MG63 (cell line): ENCODE data around the gene CHCHD3. TPM values are rescaled to one million over a fixed set of nuclear protein-coding genes. Genes with fewer than 3 reads are reported as not detected.

Experiments used
- DNase-seq: peaks from one replicate; pipeline ENCODE4 v3.0.0-alpha.2; 2020
- H3K27me3 ChIP-seq: fragments of 250-450 bp; sonication (Bioruptor Pico); 2 replicates; pipeline ENCODE4 v1.5.1; 2020; ENCODE audit warnings: mild to moderate bottlenecking, moderate library complexity
- H3K36me3 ChIP-seq: fragments of 250-450 bp; sonication (Bioruptor Pico); 2 replicates; pipeline ENCODE4 v1.5.1; 2020; ENCODE audit warnings: mild to moderate bottlenecking, moderate library complexity
- H3K4me3 ChIP-seq: fragments of 250-450 bp; sonication (Bioruptor Pico); 2 replicates; pipeline ENCODE4 v1.5.1; 2020; ENCODE audit warnings: mild to moderate bottlenecking, moderate library complexity
- H3K9me3 ChIP-seq: fragments of 250-450 bp; sonication (Bioruptor Pico); 2 replicates; pipeline ENCODE4 v1.5.1; 2020; ENCODE audit warnings: mild to moderate bottlenecking, moderate library complexity
- total RNA-seq: library from RNA; depleted of rRNA; stranded (reverse); fragments of >200 nt; shearing (Covaris generic); gene quantifications from 2 replicates; pipeline ENCODE4 v1.2.3, GENCODE V29; 2014; ENCODE audit warnings: low replicate concordance

Gene CHCHD3
- total RNA-seq, 1 experiment from 2014 or later: 94.7 TPM

DNA sequence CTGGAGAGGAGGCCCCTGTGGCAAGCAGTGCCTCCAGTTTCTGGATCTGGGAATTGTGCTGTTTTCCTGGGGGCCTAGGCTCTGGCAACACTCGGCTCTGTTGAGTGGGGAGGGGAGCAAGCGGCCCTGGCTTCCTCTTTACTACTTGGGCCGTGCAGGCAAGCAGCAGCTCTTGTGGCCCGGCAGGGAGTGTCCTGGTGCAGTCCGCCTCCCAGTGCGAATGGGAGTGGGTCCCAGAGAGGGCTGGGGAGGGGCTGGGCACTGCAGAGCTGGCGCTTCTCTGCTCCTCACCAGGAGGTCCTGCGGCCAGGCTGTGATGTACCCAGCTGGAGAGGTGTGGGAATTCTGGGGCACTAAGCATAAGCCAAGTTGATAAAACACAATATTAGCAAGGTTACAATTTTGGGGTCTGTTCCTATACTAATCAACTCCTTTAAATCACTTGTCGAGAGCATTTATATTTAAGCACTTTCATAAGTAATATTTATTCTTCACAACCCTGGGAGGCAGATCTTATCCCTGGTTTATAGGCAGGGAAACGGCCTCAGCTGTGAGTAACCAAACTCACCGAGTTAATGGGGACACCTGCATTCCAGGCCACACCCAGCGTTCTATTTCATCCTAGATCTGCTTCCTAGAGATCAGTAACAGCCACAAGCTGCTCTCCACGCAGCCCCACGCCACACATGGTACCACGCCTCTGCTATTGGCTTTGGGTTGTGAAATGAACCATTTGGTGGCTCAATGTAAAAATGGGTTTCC is 322.2 kb downstream of the CHCHD3 start:
- H3K36me3 ChIP-seq: no peaks in the 10 kb centered on the region
- H3K27me3 ChIP-seq: no peaks in the 10 kb centered on the region
- no peak overlapping the region for H3K4me3 ChIP-seq
- no peak for DNase-seq
- no peaks in the 10 kb centered on the region for H3K9me3 ChIP-seq

DNA sequence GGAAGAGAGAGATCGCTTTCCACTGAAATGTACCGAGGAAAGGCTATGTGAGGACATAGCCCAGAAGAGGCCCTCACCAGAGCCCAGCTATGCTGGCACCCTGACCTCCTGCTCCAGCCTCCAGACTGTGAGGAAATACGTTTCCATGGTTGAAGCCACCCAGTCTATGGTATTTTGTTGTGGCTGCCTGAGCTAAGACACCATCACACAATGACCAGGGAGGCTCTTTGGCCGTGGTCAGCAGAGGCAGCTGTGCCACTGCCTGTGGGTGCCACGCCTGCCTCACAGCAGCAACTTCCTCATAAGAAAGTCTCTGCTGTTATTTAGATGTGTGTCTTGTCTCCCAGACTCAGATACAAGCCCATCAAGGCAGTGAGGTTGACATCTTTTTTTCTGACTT is 322.9 kb downstream of the CHCHD3 start:
- Histone ChIP-seq H3K4me3 (no peak overlapping the region), H3K27me3 (no peaks in the 10 kb centered on the region), H3K9me3 (no peaks in the 10 kb centered on the region), H3K36me3 (no peaks in the 10 kb centered on the region)
- no peak for DNase-seq

DNA sequence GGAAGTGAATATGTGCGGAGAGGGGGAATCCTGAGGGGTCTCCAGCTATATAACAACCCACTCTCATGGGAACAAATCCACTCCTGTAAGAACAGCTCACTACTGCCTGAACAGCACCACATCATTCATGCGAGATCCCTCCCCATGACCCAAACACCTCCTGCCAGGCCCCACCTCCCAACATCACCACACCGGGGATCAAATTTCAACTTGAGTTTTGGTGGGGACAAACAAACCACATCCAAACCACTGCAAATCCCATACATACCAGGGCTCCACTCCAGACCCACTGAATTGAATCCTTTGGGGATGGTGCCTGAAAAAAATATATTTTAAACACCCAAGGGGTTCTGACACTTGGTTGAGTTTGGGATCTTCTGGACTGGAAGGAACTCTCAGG is 324.1 kb downstream of the CHCHD3 start:
- no peaks in the 10 kb centered on the region for H3K36me3 ChIP-seq
- H3K27me3 ChIP-seq: no peaks in the 10 kb centered on the region
- no peaks in the 10 kb centered on the region for H3K9me3 ChIP-seq
- H3K4me3 ChIP-seq: no peak overlapping the region
- no peak for DNase-seq

DNA sequence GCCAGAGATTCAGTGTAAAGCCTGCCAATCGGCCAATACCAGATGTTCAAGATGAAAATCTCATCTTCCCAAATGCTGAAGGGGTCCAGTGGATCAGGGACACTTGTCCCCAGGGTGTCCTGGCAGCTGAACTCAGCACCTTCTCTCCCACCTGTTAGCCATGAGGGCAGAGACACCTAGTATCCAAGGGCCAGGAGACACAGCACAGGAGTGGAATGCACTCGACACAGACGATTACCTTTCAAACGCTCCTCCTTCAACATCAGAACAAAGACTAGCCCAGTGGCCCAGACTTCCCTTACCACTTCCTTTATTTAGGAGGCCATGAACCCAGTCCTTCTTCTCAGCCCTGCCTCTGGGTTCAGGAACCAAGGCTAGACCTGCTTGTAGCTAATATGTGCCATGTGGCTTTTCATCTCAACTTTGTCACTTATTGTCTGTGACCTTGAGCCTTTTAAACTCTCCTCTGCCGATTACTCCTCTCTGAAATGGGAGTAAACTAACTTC is 325.4 kb downstream of the CHCHD3 start:
- Histone ChIP-seq H3K27me3 (no peaks in the 10 kb centered on the region), H3K36me3 (no peaks in the 10 kb centered on the region), H3K9me3 (no peaks in the 10 kb centered on the region), H3K4me3 (no peak overlapping the region)
- DNase-seq: no peak

DNA sequence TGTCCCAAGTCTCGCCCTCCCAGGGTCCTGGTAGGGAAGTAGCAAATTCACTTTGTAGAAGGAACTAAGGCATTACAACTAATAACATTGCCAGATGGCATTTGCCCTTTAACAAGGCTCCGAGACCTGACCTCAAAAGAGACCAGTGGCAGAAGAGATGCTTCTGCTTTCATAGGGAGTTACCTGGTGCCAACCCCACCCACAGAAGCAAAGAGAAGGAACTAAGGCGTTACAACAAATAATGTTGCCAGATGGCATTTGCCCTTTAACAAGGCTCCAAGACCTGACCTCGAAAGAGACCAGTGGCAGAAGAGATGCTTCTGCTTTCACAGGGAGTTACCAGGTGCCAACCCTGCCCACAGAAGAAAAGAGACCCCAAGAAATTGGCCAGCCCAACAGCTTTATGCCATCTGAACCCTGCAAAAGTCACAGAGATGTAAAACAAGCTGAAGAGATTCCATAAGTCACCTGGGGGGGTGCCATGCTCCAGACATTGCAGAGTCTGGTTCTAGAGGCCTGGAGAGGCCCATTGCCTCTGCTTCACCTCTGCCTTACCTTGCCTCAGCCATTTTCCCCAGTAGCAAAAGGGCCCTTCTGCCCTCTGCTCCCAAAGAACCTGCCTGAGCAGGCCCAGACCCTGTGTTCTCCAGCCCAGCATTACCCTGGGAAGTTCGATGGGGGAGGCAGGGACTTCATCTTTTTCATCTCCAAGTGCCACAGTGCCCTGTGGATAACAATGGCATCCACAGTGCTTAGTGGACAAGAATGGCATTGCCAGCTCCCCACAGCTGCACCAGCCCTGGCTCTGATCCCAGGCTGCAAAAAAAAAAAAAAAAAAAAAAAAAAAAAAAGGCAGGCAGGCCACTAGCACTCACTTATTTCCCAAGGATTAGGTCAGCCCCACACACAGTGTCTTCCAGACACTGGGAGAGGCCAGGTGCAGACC is 326.1 kb downstream of the CHCHD3 start:
- no peaks in the 10 kb centered on the region for H3K27me3 ChIP-seq
- no peaks in the 10 kb centered on the region for H3K9me3 ChIP-seq
- no peak overlapping the region for H3K4me3 ChIP-seq
- no peak for DNase-seq
- no peaks in the 10 kb centered on the region for H3K36me3 ChIP-seq

DNA sequence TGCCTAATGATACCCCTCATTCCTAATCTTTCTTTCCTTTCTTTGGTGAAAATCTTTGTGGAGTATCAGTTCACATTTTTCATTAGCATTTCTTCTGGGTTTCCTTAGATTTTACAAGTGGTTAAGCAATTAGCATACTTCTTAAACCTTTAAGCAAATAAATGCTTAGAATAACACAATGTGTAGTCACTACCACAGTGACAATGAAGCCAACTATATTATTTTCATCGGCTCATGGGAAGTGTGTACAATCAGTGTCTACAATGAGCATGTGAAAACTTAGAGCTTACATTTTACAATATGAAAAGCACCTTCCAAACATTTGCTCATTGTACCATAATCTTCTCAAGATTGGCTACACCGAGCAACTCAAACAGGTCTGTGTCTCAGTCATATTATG is 329.5 kb downstream of the CHCHD3 start:
- H3K4me3 ChIP-seq: no peak overlapping the region
- no peak for DNase-seq
- no peaks in the 10 kb centered on the region for H3K27me3 ChIP-seq
- H3K36me3 ChIP-seq: no peaks in the 10 kb centered on the region
- no peaks in the 10 kb centered on the region for H3K9me3 ChIP-seq

DNA sequence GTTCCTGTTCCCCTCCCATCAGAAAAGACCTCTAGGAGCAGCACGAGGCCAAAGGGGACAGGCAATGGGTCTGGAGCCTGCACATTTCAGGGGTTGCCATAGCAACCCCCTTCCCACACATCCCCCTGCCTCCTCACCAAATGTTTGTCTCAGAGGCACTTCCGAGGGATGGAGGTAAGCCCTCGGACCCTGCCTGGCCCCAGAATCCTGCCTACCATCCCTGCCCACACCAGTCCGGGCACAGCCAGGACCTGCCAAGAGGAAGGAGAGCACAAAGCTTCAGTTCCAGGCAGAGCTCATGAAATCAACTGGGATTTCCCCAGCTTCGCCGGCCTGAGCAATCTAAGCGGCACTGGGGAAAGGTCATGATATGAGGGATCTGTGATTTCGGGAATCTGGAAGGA is 330.6 kb downstream of the CHCHD3 start:
- H3K27me3 ChIP-seq: no peaks in the 10 kb centered on the region
- H3K9me3 ChIP-seq: no peaks in the 10 kb centered on the region
- DNase-seq: no peak
- no peaks in the 10 kb centered on the region for H3K36me3 ChIP-seq
- H3K4me3 ChIP-seq: no peak overlapping the region

DNA sequence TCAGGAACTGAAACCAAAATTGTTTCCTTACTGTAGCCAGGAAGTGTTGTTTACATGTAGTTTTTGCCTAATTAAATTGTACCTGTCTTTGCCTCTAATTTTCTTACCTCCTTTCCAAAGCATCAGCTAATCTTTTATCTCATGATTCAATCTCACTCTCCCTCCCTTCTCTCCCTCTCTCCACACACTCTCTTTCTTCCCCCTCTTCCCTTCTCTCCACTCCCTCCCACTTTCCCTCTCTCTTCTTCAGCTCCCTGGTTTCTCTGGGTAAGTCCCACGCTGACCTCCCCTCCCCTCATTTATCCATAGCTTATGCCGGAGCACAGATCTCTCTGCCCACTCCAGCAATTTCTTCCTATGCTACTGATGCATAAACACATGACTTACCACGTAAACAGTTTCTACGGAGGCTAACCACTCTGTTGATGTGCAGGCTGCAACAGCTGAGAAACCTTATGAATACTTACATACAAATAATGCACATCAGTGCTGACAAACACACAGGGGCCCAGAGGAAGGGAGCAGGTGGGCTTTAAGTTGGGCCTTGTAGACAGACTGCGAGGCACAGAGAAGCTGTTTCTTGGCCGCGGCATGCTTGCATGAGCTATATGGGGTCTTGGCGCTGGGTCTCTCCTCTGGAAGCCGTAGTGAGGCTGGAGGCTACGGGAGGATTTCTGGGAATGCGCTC is 331.2 kb downstream of the CHCHD3 start:
- Histone ChIP-seq H3K4me3 (no peak overlapping the region), H3K36me3 (no peaks in the 10 kb centered on the region), H3K9me3 (no peaks in the 10 kb centered on the region), H3K27me3 (no peaks in the 10 kb centered on the region)
- DNase-seq: no peak

DNA sequence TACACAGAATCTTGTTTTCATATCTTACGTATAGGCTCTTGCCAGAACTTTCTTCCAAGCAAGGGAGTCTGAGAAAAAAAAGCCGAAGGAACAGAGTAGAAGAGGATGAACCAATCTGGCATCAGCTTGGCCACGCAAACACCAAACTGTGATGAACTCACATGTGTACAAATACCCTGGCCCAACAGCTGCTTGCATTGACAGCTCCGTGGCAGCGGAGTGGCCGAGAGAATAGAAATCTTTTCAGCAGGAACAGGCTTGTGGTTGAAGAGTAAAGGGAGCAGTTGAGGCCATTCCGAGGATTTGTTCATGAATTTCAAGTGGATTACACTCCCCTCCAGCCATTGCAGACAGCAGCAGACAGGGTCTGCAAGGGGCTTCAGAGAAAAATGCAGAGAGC is 331.8 kb downstream of the CHCHD3 start:
- Histone ChIP-seq H3K9me3 (peaks cover 3% of the 10 kb centered on the region; the same call in 1 of the 2 replicates), H3K36me3 (no peaks in the 10 kb centered on the region), H3K4me3 (no peak overlapping the region), H3K27me3 (no peaks in the 10 kb centered on the region)
- no peak for DNase-seq

DNA sequence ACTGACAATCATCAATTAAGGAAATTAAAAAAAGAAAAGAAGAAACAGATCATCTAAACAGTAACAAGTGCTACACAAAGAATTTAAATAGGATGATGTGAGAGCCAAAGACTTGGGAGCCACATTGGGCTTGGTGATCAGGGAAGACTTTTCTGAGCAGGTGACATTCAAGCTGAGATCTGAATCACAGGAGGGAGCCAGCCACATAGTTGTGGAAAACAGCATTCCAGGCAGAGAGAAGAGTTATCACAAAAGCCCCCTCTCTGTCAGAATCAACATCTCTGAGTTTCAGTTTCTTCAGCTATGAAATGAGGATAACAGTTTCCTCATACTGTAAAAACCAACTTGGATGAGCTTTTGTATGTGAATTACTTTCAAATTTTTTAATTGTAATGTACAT is 336.4 kb downstream of the CHCHD3 start:
- no peak overlapping the region for H3K4me3 ChIP-seq
- no peaks in the 10 kb centered on the region for H3K27me3 ChIP-seq
- no peak for DNase-seq
- peaks cover 7% of the 10 kb centered on the region for H3K9me3 ChIP-seq
- no peaks in the 10 kb centered on the region for H3K36me3 ChIP-seq

DNA sequence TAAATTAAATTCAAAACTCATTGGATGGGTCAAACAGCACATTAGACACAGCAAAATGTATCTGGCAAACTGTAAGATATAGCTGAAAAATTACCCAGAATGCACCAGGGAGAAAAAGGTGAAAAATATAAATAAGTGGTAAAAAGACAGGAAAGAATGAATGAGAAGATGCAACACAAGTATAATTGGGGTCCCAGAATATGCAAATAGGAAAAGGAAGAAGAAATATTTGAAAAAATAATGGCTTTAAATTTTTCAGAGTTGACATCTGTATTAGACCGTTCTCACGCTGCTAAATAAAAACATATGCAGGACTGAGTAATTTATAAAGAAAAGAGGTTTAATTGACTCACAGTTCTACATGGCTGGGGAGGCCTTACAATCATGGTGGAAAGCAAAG is 337.9 kb downstream of the CHCHD3 start:
- H3K36me3 ChIP-seq: no peaks in the 10 kb centered on the region
- H3K4me3 ChIP-seq: no peak overlapping the region
- no peaks in the 10 kb centered on the region for H3K27me3 ChIP-seq
- H3K9me3 ChIP-seq: peaks cover 7% of the 10 kb centered on the region
- DNase-seq: no peak

DNA sequence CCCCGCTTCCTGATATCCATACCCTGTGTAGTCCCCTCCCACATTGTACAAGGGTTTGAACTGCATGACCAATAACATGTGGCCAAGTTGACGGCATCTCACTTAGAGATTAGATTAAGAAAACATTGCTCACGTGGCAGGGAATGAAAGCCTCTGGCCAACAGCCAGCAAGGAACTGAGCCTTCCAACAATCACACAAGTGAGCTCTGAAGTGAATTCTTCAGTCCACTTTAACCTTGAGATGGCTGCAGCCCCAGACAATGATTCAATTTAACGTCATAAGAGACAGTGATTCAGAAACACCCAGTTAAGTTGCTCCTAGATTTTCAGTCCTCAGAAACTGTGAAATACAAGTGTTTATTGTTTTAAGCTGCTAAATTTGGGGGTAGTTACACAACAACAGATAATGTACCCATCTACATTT is 339.7 kb downstream of the CHCHD3 start:
- peak; percentile 85 for DNase-seq
- H3K4me3 ChIP-seq: no peak overlapping the region
- H3K36me3 ChIP-seq: no peaks in the 10 kb centered on the region
- H3K27me3 ChIP-seq: no peaks in the 10 kb centered on the region
- peaks cover 7% of the 10 kb centered on the region for H3K9me3 ChIP-seq

DNA sequence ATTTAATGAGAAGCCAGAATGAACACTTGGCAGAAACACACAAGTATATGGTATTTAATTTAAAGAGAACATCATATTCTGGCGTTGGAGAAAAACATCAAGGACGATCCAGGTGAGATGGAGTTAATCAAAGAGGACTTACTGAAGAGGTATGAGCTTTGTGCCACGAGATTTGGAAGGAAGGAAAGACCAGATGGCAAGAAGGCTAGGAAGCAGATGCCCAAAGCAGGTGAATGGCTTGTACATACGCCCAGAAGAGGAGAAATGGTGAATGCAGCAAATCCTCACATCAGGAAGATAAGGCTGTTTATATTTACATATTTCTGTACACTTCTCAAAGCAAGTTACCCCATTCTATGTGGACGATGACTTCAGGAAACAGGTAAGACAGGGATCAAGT is 341.7 kb downstream of the CHCHD3 start:
- Histone ChIP-seq H3K27me3 (no peaks in the 10 kb centered on the region), H3K4me3 (no peak overlapping the region), H3K9me3 (peaks cover 5% of the 10 kb centered on the region), H3K36me3 (no peaks in the 10 kb centered on the region)
- no peak for DNase-seq

DNA sequence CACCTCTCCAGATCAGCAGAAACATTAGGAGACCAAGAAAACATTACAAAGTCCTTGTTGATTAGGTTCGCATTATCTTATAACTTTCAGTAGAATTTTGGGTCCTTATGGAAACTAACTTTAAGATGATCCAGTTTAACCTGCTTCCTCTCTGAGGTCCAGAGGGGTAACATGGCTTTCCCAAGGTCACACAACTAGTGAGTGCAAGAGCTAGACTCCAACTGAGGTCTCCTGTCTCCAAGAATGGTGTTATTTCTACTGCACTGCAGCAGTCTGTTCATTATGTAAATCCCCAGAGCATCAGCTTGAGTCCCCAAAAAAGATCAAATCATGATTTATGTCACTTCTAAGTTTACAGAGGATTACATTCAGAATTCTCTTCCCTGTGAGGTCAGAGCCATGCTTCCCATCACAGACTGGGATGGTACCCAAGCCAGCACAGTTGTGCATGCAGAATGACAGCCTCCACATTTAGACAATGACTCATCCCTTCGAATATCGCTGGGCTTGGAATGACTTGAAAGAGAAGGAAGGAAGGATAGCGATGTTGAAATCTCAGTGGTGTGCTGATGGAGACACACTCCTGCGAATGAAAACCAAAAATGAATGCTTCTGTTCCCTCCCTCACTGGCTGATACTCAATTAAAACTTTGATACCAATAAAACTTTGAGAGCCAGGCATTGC is 342.5 kb downstream of the CHCHD3 start:
- Histone ChIP-seq H3K9me3 (0 out of 2 replicates have a peak, but pooled peaks cover 2% of the 10 kb centered on the region), H3K27me3 (no peaks in the 10 kb centered on the region), H3K36me3 (no peaks in the 10 kb centered on the region), H3K4me3 (no peak overlapping the region)
- DNase-seq: peak; percentile 77

DNA sequence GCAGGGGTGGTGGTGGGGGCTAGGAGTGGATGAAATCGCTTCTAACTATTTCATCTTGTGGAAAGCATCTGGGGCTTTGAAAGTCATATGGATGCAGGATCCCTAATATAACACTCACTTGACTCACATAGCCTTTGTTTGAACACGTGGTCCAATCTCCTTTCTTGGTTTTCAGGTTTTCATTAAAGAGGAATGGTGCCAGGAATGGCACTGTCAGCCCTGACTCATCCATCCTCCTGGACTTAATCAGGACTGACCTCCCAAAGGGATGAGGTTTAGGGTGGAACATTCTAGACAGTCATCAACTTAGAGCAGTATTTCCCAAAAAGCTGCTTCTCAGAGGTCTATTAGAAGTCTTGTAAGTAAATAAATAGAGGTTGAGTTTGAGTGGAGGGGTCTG is 343.6 kb downstream of the CHCHD3 start:
- H3K36me3 ChIP-seq: no peaks in the 10 kb centered on the region
- peak; percentile 73 for DNase-seq
- no peaks in the 10 kb centered on the region for H3K9me3 ChIP-seq
- no peaks in the 10 kb centered on the region for H3K27me3 ChIP-seq
- no peak overlapping the region for H3K4me3 ChIP-seq

DNA sequence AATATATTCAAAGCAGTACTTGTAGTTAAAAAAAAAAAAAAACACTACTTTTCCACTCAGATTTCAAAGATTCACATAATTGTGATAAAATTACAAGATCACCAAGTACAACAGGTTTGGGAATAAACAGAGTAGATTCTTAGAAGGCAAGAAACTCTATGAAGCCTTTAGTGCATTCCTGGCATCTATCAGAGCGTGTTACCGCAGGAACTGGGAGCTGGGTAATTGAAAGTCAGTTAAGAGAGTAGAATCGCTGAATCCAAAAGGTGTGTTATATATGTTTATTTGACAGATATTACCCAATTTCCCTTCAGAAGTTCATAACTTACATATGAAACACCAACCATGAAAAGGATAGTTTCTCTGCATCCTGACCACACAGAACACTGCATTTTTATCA is 346.4 kb downstream of the CHCHD3 start:
- Histone ChIP-seq H3K9me3 (no peaks in the 10 kb centered on the region), H3K27me3 (no peaks in the 10 kb centered on the region), H3K36me3 (no peaks in the 10 kb centered on the region), H3K4me3 (no peak overlapping the region)
- no peak for DNase-seq
